Measurements from ENCODE around the gene CAPN9. TPM values are rescaled to one million over a fixed set of nuclear protein-coding genes. Genes with fewer than 3 reads are reported as not detected.

Gene CAPN9
- total and polyA plus RNA-seq, 2 experiments from 2014 or later, result 0.98 to 3.7 TPM

DNA sequence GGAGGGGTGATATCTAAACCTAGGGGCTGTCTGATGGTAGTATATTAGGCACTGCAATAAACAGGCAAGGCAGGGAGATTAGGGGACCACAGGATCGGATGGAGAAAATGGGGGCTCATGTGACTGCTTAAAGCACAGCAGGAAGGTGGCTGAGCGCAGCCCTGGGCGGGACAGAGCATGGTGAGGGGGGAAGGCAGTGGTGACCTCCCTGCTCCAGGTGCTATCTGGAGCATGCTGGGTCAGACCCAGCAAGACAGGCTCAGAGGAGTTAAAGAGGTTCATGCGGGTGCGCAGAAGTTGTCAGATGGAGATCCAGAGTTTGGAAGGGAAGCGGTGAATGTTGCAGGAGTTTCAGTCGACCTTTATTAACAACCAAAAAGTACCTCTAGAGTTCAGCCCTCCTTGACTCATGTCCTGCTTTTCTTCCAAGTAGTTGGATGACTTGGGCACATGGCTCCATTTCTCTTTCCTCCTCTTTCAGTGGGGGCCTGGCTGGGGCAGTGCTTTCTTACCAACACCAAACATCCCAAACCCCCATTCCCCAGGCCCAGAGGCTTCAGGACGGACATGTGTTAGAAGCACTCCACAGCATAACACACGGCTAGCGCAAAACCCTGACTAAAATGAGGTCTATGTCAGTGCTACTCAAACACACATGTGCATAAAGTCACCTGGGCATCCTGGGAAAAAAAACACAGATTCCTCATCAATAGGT lies 41.5 kb downstream of the CAPN9 start:
- Histone ChIP-seq H3K4me1 (ENCODE audit: insufficient read depth) (no peaks in the 10 kb centered on the region), H3K4me2 (no peak overlapping the region), H3K27me3 (no peaks in the 10 kb centered on the region), H3K9me3 (ENCODE audit: low read depth) (no peaks in the 10 kb centered on the region), H3K79me2 (no peaks in the 10 kb centered on the region), H3K27ac (no peak overlapping the region), H3K36me3 (replicated peaks; ENCODE audit: insufficient read depth, low read depth) (no peaks in the 10 kb centered on the region), H3K4me3 (no peak overlapping the region), H4K20me1 (ENCODE audit: insufficient read depth, poor library complexity, severe bottlenecking) (no peaks in the 10 kb centered on the region), H2AFZ (no peak overlapping the region), H3K9me2 (replicated peaks; ENCODE audit: insufficient read depth) (no peaks in the 10 kb centered on the region)
- WGBS (ENCODE audit: low lambda C conversion rate, missing lambda C conversion rate), result 86% methylated on average over 10 of the region's 10 CpGs
- DNase-seq (ENCODE audit: low spot score), result no peak
- TF ChIP-seq EZH2 (IDR thresholded peaks at IDR 0.05; ENCODE audit: borderline replicate concordance) (no peak), EZH2phosphoT487 (IDR thresholded peaks at IDR 0.05; ENCODE audit: low read depth, severe bottlenecking, unreplicated experiment) (no peak)
- TF ChIP-seq, protein P1, sequence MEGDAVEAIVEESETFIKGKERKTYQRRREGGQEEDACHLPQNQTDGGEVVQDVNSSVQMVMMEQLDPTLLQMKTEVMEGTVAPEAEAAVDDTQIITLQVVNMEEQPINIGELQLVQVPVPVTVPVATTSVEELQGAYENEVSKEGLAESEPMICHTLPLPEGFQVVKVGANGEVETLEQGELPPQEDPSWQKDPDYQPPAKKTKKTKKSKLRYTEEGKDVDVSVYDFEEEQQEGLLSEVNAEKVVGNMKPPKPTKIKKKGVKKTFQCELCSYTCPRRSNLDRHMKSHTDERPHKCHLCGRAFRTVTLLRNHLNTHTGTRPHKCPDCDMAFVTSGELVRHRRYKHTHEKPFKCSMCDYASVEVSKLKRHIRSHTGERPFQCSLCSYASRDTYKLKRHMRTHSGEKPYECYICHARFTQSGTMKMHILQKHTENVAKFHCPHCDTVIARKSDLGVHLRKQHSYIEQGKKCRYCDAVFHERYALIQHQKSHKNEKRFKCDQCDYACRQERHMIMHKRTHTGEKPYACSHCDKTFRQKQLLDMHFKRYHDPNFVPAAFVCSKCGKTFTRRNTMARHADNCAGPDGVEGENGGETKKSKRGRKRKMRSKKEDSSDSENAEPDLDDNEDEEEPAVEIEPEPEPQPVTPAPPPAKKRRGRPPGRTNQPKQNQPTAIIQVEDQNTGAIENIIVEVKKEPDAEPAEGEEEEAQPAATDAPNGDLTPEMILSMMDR (IDR thresholded peaks at IDR 0.05; ENCODE audit: poor library complexity), result no peak

DNA sequence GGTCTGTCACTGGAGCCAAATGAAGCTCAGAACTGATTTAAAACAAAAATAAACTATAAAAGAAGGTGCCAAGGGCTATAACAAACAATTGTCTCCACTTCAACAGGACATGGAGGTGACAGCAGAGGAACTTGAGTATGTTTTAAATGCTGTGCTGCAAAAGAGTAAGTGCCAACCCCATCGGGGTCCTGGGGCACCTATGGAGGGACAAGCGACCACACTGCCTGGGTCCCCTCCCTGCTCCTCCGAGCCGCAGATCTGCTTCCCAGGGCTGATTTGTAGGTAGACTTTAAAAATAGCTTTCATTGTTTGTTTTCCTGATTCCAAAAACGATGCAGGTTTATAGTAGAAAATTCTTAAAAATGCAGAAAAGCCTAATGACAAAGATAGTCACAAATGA lies 42.8 kb downstream of the CAPN9 start:
- Histone ChIP-seq H3K79me2 (no peaks in the 10 kb centered on the region), H3K27me3 (no peaks in the 10 kb centered on the region), H2AFZ (no peak overlapping the region), H3K36me3 (replicated peaks; ENCODE audit: insufficient read depth, low read depth) (no peaks in the 10 kb centered on the region), H3K4me3 (no peak overlapping the region), H3K9me3 (ENCODE audit: low read depth) (no peaks in the 10 kb centered on the region), H3K4me1 (ENCODE audit: insufficient read depth) (no peaks in the 10 kb centered on the region), H3K9me2 (replicated peaks; ENCODE audit: insufficient read depth) (no peaks in the 10 kb centered on the region), H3K27ac (no peak overlapping the region), H4K20me1 (ENCODE audit: insufficient read depth, poor library complexity, severe bottlenecking) (no peaks in the 10 kb centered on the region), H3K4me2 (no peak overlapping the region)
- no peak for TF ChIP-seq EZH2phosphoT487 (IDR thresholded peaks at IDR 0.05; ENCODE audit: low read depth, severe bottlenecking, unreplicated experiment)
- TF ChIP-seq, protein P1 (IDR thresholded peaks at IDR 0.05; ENCODE audit: poor library complexity), result no peak
- TF ChIP-seq EZH2 (IDR thresholded peaks at IDR 0.05; ENCODE audit: borderline replicate concordance), result no peak
- no peak for DNase-seq (ENCODE audit: low spot score)
- 88% methylated on average over 5 of the region's 5 CpGs for WGBS (ENCODE audit: low lambda C conversion rate, missing lambda C conversion rate)

DNA sequence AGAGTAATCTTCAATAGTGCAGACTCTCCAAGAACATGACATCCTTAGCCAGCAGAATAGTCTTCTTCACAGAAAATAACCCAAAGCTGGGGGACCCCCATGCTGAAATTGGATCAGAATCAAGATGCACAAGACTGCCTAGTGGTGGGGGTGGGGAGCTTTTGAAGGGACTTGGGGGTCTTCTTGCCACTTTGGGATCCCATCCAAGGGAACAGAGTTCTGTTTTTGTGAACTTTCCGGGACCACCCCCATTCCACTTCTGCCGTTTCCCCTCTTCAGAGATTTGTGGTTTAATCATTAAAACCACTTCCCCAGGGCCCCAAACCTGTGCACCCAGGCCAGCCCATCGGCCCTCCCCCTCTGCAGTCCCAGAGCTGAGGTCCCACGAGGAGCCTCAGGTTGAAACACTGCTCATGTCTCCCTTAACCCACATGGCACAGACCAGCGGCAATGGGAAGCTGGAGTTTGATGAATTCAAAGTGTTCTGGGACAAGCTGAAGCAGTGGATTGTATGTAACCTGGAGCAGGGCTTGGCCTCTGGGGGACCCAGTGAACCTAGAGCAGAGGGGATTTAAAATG lies 44.9 kb downstream of the CAPN9 start:
- Histone ChIP-seq H3K9me3 (ENCODE audit: low read depth) (no peaks in the 10 kb centered on the region), H3K27ac (no peak overlapping the region), H3K4me3 (no peak overlapping the region), H4K20me1 (ENCODE audit: insufficient read depth, poor library complexity, severe bottlenecking) (no peaks in the 10 kb centered on the region), H3K9me2 (replicated peaks; ENCODE audit: insufficient read depth) (no peaks in the 10 kb centered on the region), H3K79me2 (no peaks in the 10 kb centered on the region), H3K27me3 (no peaks in the 10 kb centered on the region), H2AFZ (no peak overlapping the region), H3K4me2 (no peak overlapping the region), H3K4me1 (ENCODE audit: insufficient read depth) (no peaks in the 10 kb centered on the region), H3K36me3 (replicated peaks; ENCODE audit: insufficient read depth, low read depth) (no peaks in the 10 kb centered on the region)
- no peak for DNase-seq (ENCODE audit: low spot score)
- WGBS (ENCODE audit: low lambda C conversion rate, missing lambda C conversion rate), result 81% methylated on average over 5 of the region's 5 CpGs
- TF ChIP-seq EZH2 (IDR thresholded peaks at IDR 0.05; ENCODE audit: borderline replicate concordance) (no peak), EZH2phosphoT487 (IDR thresholded peaks at IDR 0.05; ENCODE audit: low read depth, severe bottlenecking, unreplicated experiment) (no peak)
- TF ChIP-seq, protein P1 (IDR thresholded peaks at IDR 0.05; ENCODE audit: poor library complexity), result no peak

Data from hepatocyte (in vitro differentiated cells).